Spleen (tissue), 11 donors: ENCODE measurements around the gene GPR148. TPM values are rescaled to one million over a fixed set of nuclear protein-coding genes. Genes with fewer than 3 reads are reported as not detected.

ENCODE experiments used
- DNase-seq: peaks from one replicate; pipeline ENCODE4 v3.0.0-alpha.2; 2020
- H3K27ac ChIP-seq, 8 donors: fragments of 200-600 bp; sonication (generic) in 7 of 8; 1 replicate in 4 of 8; 2 replicates in 4 of 8; pipeline versions ENCODE4 v1.5.0 to v1.8.0; 2016 to 2021; ENCODE audit warnings: inconsistent platforms in 4 of 8, mild to moderate bottlenecking in 4 of 8, moderate library complexity in 1 of 8
- H3K27me3 ChIP-seq, 7 donors: fragments of 200-600 bp; sonication (generic) in 6 of 7; replicated peaks in 1 of 7; 1 replicate in 4 of 7; 2 replicates in 3 of 7; pipeline versions ENCODE4 v1.5.0 to v1.8.0; 2016 to 2021; ENCODE audit warnings: inconsistent platforms in 3 of 7, mild to moderate bottlenecking in 1 of 7
- H3K36me3 ChIP-seq, 6 donors: fragments of 200-600 bp; sonication (generic) in 5 of 6; 1 replicate in 4 of 6; 2 replicates in 2 of 6; pipeline versions ENCODE4 v1.5.0 to v1.8.0; 2016 to 2021; ENCODE audit warnings: inconsistent platforms in 2 of 6
- H3K4me1 ChIP-seq, 6 donors: fragments of 200-600 bp; sonication (generic) in 5 of 6; 1 replicate in 3 of 6; 2 replicates in 3 of 6; pipeline versions ENCODE4 v1.5.0 to v1.8.0; 2016 to 2021; ENCODE audit warnings: inconsistent platforms in 3 of 6
- H3K4me3 ChIP-seq, 8 donors: fragments of 200-600 bp; sonication (generic) in 7 of 8; 1 replicate in 4 of 8; 2 replicates in 4 of 8; pipeline versions ENCODE4 v1.5.0 to v1.8.0; 2016 to 2021; ENCODE audit warnings: inconsistent platforms in 4 of 8, mild to moderate bottlenecking in 4 of 8, moderate library complexity in 2 of 8
- H3K9me3 ChIP-seq, 8 donors: fragments of 200-600 bp; sonication (generic) in 7 of 8; 1 replicate in 4 of 8; 2 replicates in 4 of 8; pipeline versions ENCODE4 v1.5.0 to v1.8.0; 2016 to 2021; ENCODE audit warnings: inconsistent platforms in 4 of 8
- POLR2A ChIP-seq, 3 donors: fragments of 450-650 bp; IDR thresholded peaks; one replicate each; pipeline ENCODE4 v1.5.1; 2017; ENCODE audit warnings: antibody characterized with exemption in 3 of 3, mild to moderate bottlenecking in 1 of 3
- POLR2AphosphoS5 ChIP-seq, 3 donors: sonication (generic); formaldehyde crosslinking; IDR thresholded peaks; one replicate each; pipeline ENCODE4 v1.5.1; 2017; ENCODE audit warnings: antibody characterized with exemption in 3 of 3
- WGBS, 5 donors: extraction: QIAGEN DNeasy Blood & Tissue Kit in 3 of 5; methylation state at CpG; one replicate each; pipeline versions ENCODE4 v1.1.5 to v1.1.7; 2013 to 2018; 5-methylcytosine and 5-hydroxymethylcytosine counted together
- intact Hi-C: fragments of 100-400 bp; cut with DNase I; formaldehyde crosslinking; loops from one replicate; pipeline ENCODE4 v1.15.0; 2023; ENCODE audit warnings: low total_unique reads
- polyA plus RNA-seq, 3 donors: library from polyadenylated mRNA; stranded (reverse); fragments of 200-250 nt; gene quantifications; one replicate each; pipeline ENCODE4 v1.2.1, GENCODE V29; 2013
- total RNA-seq, 7 donors: library from RNA; depleted of rRNA in 3 of 7; stranded (reverse); fragments of >200 nt in 3 of 7; fragmentation: NEBNext Ultra II Directional in 4 of 7; extraction: Animal tissue kit (Norgen Biotek cat#: 25700) in 4 of 7; gene quantifications; one replicate each; pipeline versions ENCODE4 v1.1.0 to v1.2.1, GENCODE V29; 2016 to 2021
- TF ChIP-seq, protein P1 (sequence below), 11 experiments: fragments of 200-600 bp in 7 of 11; fragments of 450-650 bp in 4 of 11; sonication (generic) in 4 of 11; IDR thresholded peaks in 8 of 11; conservative IDR thresholded peaks in 3 of 11; 1 replicate in 7 of 11; 2 replicates in 4 of 11; pipeline versions ENCODE4 v1.4.0 to v1.8.0; 2016 to 2021; ENCODE audit warnings: antibody characterized with exemption in 11 of 11, inconsistent platforms in 4 of 11, mild to moderate bottlenecking in 1 of 11
- donor health status: healthy with polysubstance abuse.
- donor health status: DM: no; HTN: no; CAD: no; lungs with moderate emphysema.
- donor health status: DM: no; HTN: no; CAD: no.
- donor health status: Bipolar disorder and iron deficiency.
- donor health status: healthy.
- donor health status: DM: no; HTN: no; CAD: no.
- donor health status: DM: yes; HTN: yes; CAD: no.

Gene GPR148
- total and polyA plus RNA-seq, 10 donors = not detected

DNA sequence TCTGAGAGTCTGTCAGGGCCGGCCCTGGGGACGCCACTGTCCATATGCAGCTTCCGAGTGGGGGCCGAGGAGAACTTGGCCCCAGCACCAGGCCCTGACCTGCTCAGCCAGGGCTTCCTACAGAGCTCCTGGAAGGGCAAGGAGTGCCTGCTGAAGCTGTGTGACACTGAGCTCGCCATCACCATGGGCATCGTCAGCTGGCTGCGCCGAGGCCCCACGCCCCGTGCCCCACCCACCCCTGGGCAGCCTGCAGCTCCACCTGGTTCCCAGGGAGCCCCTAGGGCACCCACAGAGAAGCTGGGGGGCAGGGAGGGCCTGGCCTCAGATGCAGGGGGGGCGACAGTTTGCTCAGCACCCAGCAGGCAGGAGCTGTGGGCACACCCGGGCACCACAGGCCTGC, 34.5 kb downstream of the GPR148 start:
- peak; percentile 47 for DNase-seq
- H3K4me1 ChIP-seq = no peaks in the 10 kb centered on the region
- H3K27ac ChIP-seq = no peak overlapping the region
- 82 to 100% (median 86%) methylated on average over 1 to 12 of the region's 12 CpGs for WGBS, 5 donors
- H3K4me3 ChIP-seq = no peak overlapping the region
- TF ChIP-seq, protein P1, sequence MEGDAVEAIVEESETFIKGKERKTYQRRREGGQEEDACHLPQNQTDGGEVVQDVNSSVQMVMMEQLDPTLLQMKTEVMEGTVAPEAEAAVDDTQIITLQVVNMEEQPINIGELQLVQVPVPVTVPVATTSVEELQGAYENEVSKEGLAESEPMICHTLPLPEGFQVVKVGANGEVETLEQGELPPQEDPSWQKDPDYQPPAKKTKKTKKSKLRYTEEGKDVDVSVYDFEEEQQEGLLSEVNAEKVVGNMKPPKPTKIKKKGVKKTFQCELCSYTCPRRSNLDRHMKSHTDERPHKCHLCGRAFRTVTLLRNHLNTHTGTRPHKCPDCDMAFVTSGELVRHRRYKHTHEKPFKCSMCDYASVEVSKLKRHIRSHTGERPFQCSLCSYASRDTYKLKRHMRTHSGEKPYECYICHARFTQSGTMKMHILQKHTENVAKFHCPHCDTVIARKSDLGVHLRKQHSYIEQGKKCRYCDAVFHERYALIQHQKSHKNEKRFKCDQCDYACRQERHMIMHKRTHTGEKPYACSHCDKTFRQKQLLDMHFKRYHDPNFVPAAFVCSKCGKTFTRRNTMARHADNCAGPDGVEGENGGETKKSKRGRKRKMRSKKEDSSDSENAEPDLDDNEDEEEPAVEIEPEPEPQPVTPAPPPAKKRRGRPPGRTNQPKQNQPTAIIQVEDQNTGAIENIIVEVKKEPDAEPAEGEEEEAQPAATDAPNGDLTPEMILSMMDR (IDR thresholded peaks at IDR 0.05 in 8 of 11, conservative IDR thresholded peaks at IDR 0.05 in 3 of 11) = no peak
- no peak for TF ChIP-seq POLR2AphosphoS5 (IDR thresholded peaks at IDR 0.05)
- no peak for TF ChIP-seq POLR2A (IDR thresholded peaks at IDR 0.05)
- H3K36me3 ChIP-seq = no peaks in the 10 kb centered on the region
- H3K27me3 ChIP-seq = peaks cover 0 to 71% (median 3%) of the 10 kb centered on the region in 7 donors
- intact Hi-C loops = no loop called here
- H3K9me3 ChIP-seq = no peaks in the 10 kb centered on the region

DNA sequence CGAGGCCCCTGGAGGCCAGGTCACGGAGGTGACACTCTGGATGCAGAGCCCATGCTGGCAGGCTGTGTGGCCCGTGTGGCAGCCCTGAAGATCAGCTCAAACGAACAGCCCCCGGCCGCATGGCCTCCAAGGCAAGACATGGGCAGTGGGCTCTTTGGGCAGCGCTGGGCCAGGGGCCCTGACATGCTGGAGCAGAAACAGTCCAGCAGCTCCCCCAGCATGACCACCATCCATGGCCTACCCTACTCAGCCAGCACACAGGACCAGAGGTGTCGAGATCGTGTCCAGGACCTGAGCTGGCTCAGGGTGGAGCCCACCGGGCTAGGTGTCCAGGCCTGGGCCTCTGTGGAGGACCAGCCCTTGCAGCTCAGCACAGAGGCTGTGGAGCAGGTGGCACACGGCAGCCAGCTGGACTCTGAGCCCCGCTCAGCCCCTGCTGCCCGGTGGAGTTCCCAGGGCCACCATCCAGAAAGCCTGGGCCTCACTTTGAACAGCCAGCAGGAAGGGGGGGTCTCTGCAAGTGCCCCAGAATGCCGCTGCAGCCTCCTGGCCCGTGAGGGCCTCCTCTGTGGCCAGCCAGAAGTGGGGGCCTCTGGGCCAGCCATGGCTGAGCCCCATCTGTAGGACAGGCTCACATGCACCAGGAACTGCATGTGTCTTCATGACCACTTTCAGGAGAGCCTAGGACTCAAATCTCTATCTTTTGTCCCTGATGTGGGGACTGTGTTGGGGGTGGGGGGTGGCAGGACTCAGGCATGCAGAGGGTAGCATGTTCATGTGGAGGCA, 35.4 kb downstream of the GPR148 start:
- H3K9me3 ChIP-seq = no peaks in the 10 kb centered on the region
- peaks cover 0 to 71% (median 4%) of the 10 kb centered on the region in 7 donors for H3K27me3 ChIP-seq
- DNase-seq = peak; percentile 64
- no peaks in the 10 kb centered on the region for H3K36me3 ChIP-seq
- H3K4me1 ChIP-seq = no peaks in the 10 kb centered on the region
- 82 to 88% (median 84%) methylated on average over 7 to 15 of the region's 15 CpGs for WGBS, 5 donors
- H3K27ac ChIP-seq = no peak overlapping the region
- no peak overlapping the region for H3K4me3 ChIP-seq
- intact Hi-C loops = no loop called here
- TF ChIP-seq POLR2AphosphoS5 (IDR thresholded peaks at IDR 0.05) = no peak

DNA sequence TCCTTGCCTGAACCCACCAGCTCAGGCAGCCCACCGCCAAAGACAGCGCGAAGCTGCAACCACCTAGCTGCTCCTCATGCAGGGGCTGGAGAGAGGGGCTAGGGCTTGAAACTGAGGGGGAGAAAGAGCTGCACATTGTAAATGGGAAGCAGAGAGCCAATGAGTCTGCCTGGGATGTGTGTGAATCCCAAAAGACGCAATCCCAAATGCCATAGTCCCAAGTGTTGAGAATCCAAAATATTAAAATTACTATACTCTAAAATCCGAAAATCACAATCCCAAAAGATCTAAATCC, 35.9 kb downstream of the GPR148 start:
- Histone ChIP-seq H3K9me3 (no peaks in the 10 kb centered on the region), H3K27me3 (peaks cover 0 to 69% (median 4%) of the 10 kb centered on the region in 7 donors), H3K4me1 (no peaks in the 10 kb centered on the region), H3K27ac (no peak overlapping the region), H3K4me3 (no peak overlapping the region), H3K36me3 (no peaks in the 10 kb centered on the region)
- intact Hi-C loops = no loop called here
- WGBS, 5 donors = 83 to 91% (median 88%) methylated on average over 3 to 5 of the region's 5 CpGs
- DNase-seq = no peak
- TF ChIP-seq, protein P1 (IDR thresholded peaks at IDR 0.05 in 8 of 11, conservative IDR thresholded peaks at IDR 0.05 in 3 of 11) = no peak
- TF ChIP-seq POLR2A (IDR thresholded peaks at IDR 0.05) (no peak), POLR2AphosphoS5 (IDR thresholded peaks at IDR 0.05) (no peak)

DNA sequence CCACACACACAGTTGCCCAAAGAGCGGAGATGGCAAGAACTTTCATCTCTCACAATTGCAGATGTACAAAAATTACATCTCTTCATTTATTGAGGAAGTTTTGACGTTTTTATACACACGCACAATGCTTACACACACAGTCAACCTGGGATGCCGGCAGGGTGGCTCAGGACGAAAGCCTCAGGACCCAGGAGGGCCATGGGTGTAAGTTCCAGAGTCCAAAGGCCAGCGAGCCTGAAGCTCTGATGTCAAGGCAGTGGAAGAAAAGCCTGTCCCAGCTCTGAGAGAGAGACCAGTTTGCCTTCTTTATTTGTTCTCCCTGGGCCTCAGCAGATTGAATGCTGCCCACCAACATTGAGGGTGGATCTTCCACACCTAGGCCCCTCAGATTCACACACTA, 36.6 kb downstream of the GPR148 start:
- Histone ChIP-seq H3K27ac (no peak overlapping the region), H3K27me3 (peaks cover 0 to 62% (median 4%) of the 10 kb centered on the region in 7 donors), H3K4me3 (no peak overlapping the region), H3K36me3 (no peaks in the 10 kb centered on the region), H3K9me3 (no peaks in the 10 kb centered on the region), H3K4me1 (no peaks in the 10 kb centered on the region)
- TF ChIP-seq, protein P1 (IDR thresholded peaks at IDR 0.05 in 8 of 11, conservative IDR thresholded peaks at IDR 0.05 in 3 of 11) = no peak
- TF ChIP-seq POLR2A (IDR thresholded peaks at IDR 0.05) (no peak), POLR2AphosphoS5 (IDR thresholded peaks at IDR 0.05) (no peak)
- WGBS, 5 donors = 75 to 87% (median 82%) methylated on average over 6 of the region's 6 CpGs
- intact Hi-C loops = no loop called here
- peak; percentile 60 for DNase-seq
